ENCODE results near the gene ARX. TPM values are rescaled to one million over a fixed set of nuclear protein-coding genes. Genes with fewer than 3 reads are reported as not detected.

ARX gene
- total and polyA plus RNA-seq, 9 of the 15 experiments (the other 6 are each of a cell fraction or from before 2014, with no cell fraction given), result 0.03 TPM; not detected in 8

DNA sequence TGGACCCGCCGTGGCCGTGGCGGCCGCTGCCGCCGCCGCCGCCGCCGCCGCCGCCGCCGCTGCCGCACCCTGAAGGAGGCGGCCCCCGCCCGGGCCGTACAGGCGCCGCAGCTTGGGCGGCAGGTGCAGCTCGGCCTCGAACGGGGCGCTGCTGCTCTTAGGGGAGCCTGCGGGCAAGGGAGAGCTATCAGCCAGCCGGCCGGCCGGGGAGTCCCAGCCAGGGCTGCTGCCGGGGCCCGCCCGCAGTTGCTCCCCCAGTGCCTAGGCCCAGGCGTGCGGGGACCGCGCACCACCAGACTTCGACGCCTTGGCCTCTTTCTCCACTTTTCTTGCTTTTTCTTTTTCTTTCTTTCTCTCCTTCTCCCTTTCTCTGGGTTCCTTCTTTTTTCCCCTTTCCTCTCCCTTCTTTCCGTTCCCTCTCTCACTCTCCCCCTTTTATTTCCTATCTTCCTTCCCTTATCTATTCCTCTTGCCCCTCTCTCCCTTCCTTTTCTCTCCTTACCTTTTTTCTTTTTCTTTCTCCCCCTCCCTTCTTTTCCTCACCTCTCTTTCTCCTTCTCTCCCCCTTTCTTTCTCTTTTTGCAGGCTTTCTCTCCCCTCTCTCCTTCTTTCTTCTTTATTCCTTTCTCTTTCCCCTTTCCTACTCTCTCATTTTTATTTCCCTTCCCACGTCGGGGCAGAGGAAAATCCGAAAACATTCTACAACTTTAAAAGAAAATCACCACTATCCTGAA, 2.0 kb downstream of the ARX start (continued):
- TF ChIP-seq, protein P1, sequence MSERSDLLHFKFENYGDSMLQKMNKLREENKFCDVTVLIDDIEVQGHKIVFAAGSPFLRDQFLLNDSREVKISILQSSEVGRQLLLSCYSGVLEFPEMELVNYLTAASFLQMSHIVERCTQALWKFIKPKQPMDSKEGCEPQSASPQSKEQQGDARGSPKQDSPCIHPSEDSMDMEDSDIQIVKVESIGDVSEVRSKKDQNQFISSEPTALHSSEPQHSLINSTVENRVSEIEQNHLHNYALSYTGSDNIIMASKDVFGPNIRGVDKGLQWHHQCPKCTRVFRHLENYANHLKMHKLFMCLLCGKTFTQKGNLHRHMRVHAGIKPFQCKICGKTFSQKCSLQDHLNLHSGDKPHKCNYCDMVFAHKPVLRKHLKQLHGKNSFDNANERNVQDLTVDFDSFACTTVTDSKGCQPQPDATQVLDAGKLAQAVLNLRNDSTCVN (CRISPR knock-in tag; IDR thresholded peaks at IDR 0.05), result 0 out of 2 replicates have a peak, but pooled peaks have one; percentile 23
- TF ChIP-seq, protein P2, sequence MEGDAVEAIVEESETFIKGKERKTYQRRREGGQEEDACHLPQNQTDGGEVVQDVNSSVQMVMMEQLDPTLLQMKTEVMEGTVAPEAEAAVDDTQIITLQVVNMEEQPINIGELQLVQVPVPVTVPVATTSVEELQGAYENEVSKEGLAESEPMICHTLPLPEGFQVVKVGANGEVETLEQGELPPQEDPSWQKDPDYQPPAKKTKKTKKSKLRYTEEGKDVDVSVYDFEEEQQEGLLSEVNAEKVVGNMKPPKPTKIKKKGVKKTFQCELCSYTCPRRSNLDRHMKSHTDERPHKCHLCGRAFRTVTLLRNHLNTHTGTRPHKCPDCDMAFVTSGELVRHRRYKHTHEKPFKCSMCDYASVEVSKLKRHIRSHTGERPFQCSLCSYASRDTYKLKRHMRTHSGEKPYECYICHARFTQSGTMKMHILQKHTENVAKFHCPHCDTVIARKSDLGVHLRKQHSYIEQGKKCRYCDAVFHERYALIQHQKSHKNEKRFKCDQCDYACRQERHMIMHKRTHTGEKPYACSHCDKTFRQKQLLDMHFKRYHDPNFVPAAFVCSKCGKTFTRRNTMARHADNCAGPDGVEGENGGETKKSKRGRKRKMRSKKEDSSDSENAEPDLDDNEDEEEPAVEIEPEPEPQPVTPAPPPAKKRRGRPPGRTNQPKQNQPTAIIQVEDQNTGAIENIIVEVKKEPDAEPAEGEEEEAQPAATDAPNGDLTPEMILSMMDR (IDR thresholded peaks at IDR 0.05 in 2 of 3, conservative IDR thresholded peaks at IDR 0.05 in 1 of 3; ENCODE audit: insufficient read depth in 2 of 3, low read depth in 1 of 3, low read length in 3 of 3), result no peak
- TF ChIP-seq, protein P3, sequence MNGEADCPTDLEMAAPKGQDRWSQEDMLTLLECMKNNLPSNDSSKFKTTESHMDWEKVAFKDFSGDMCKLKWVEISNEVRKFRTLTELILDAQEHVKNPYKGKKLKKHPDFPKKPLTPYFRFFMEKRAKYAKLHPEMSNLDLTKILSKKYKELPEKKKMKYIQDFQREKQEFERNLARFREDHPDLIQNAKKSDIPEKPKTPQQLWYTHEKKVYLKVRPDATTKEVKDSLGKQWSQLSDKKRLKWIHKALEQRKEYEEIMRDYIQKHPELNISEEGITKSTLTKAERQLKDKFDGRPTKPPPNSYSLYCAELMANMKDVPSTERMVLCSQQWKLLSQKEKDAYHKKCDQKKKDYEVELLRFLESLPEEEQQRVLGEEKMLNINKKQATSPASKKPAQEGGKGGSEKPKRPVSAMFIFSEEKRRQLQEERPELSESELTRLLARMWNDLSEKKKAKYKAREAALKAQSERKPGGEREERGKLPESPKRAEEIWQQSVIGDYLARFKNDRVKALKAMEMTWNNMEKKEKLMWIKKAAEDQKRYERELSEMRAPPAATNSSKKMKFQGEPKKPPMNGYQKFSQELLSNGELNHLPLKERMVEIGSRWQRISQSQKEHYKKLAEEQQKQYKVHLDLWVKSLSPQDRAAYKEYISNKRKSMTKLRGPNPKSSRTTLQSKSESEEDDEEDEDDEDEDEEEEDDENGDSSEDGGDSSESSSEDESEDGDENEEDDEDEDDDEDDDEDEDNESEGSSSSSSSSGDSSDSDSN (IDR thresholded peaks at IDR 0.05; ENCODE audit: borderline replicate concordance in 1 of 2, low read depth in 2 of 2, low read length in 2 of 2), result 0 out of 4 replicates have a peak, but pooled peaks of 1 of the 2 experiments have one; percentile 20
